Calu3 (cell line): ENCODE data around the gene ZBTB39. TPM values are rescaled to one million over a fixed set of nuclear protein-coding genes. Genes with fewer than 3 reads are reported as not detected.

Experiments
- BruUV-seq: library from RNA; stranded (reverse); fragments of 400-500 nt; replicated peaks from 2 replicates; lab custom pipeline; 2021; lab: Mats Ljungman, UMichigan
- CTCF ChIA-PET: fragments of 300-600 bp; sonication (Branson Sonifier 250); formaldehyde crosslinking; loops from one replicate; lab custom pipeline; 2022; ENCODE audit warnings: antibody characterized with exemption; lab: Charles Lee
- DNase-seq: peaks from one replicate; pipeline ENCODE4 v3.0.0; 2022
- H3K27ac Mint-ChIP-seq: one replicate; pipeline ENCODE4 v1.8.0; 2022; ENCODE audit warnings: mixed read lengths; ENCODE audit not compliant: unreplicated experiment
- H3K27me3 Mint-ChIP-seq: one replicate; pipeline ENCODE4 v1.8.0; 2022; ENCODE audit warnings: mixed read lengths; ENCODE audit not compliant: unreplicated experiment
- H3K36me3 Mint-ChIP-seq: one replicate; pipeline ENCODE4 v1.8.0; 2022; ENCODE audit warnings: mild to moderate bottlenecking, moderate library complexity, mixed read lengths; ENCODE audit not compliant: insufficient read depth, unreplicated experiment
- H3K4me1 Mint-ChIP-seq: one replicate; pipeline ENCODE4 v1.8.0; 2022; ENCODE audit warnings: mild to moderate bottlenecking, low read depth, mixed read lengths; ENCODE audit not compliant: unreplicated experiment
- H3K4me3 Mint-ChIP-seq: one replicate; pipeline ENCODE4 v1.8.0; 2022; ENCODE audit warnings: mild to moderate bottlenecking, low read depth, moderate library complexity, mixed read lengths; ENCODE audit not compliant: unreplicated experiment
- H3K9me3 Mint-ChIP-seq: one replicate; pipeline ENCODE4 v1.8.0; 2022; ENCODE audit warnings: low read depth, mixed read lengths; ENCODE audit not compliant: unreplicated experiment
- CTCF ChIP-seq: fragments of 200-600 bp; IDR thresholded peaks from one replicate; pipeline ENCODE4 v1.8.0; 2022; ENCODE audit warnings: antibody characterized with exemption; ENCODE audit not compliant: unreplicated experiment
- intact Hi-C: fragments of 100-400 bp; cut with micrococcal nuclease; formaldehyde crosslinking; loops from one replicate; pipeline ENCODE4 v1.10.0; 2022; ENCODE audit not compliant: unreplicated experiment
- total RNA-seq: library from RNA; stranded (reverse); gene quantifications from 2 replicates; pipeline ENCODE4 v1.2.3, GENCODE V29; 2022

The ZBTB39 gene
- total RNA-seq, 1 experiment from 2014 or later = 10.8 TPM

- Mint-ChIP-seq H3K36me3 (no peaks in the 10 kb centered on the region), H3K4me1 (peaks cover 12% of the 10 kb centered on the region)
- CTCF ChIA-PET = interaction anchor here (1.3 kb wide), 1 partner anchor 68 kb away, joined by 3 read pairs; no protein-coding TSS in a partner anchor
Observed at GRCh38 chr12:57044468-57044867, 38.1 kb upstream of the ZBTB39 start.

GRCh38 chr12:57042695-57043094, 36.3 kb upstream of the ZBTB39 start:
- intact Hi-C loops = no loop called here

More at GRCh38 chr12:57044468-57044867, 38.1 kb upstream of the ZBTB39 start:
- intact Hi-C loops = no loop called here
- no peak for DNase-seq
- Mint-ChIP-seq H3K27me3 (peaks cover 83% of the 10 kb centered on the region), H3K4me3 (no peak overlapping the region), H3K9me3 (no peaks in the 10 kb centered on the region), H3K27ac (no peak overlapping the region)
- no peak for TF ChIP-seq CTCF
- BruUV-seq = no TSS peak

GRCh38 chr12:57040750-57041149, 34.4 kb upstream of the ZBTB39 start:
- no peak for DNase-seq
- Mint-ChIP-seq H3K9me3 (no peaks in the 10 kb centered on the region), H3K27me3 (peaks cover 100% of the 10 kb centered on the region), H3K4me3 (no peak overlapping the region), H3K27ac (no peak overlapping the region), H3K4me1 (no peaks in the 10 kb centered on the region), H3K36me3 (no peaks in the 10 kb centered on the region)
- no TSS peak for BruUV-seq
- TF ChIP-seq CTCF = no peak
- intact Hi-C loops = no loop called here
- CTCF ChIA-PET = interaction anchor here (0.5 kb wide), 1 partner anchor 19 kb away, joined by 3 read pairs; no protein-coding TSS in a partner anchor

More at GRCh38 chr12:57042695-57043094, 36.3 kb upstream of the ZBTB39 start:
- BruUV-seq = no TSS peak
- H3K4me3 Mint-ChIP-seq = no peak overlapping the region
- DNase-seq = no peak
- CTCF ChIA-PET = no interaction called here
- no peaks in the 10 kb centered on the region for H3K9me3 Mint-ChIP-seq
- H3K4me1 Mint-ChIP-seq = no peaks in the 10 kb centered on the region
- H3K27me3 Mint-ChIP-seq = peaks cover 100% of the 10 kb centered on the region
- TF ChIP-seq CTCF = no peak
- no peaks in the 10 kb centered on the region for H3K36me3 Mint-ChIP-seq
- H3K27ac Mint-ChIP-seq = no peak overlapping the region

GRCh38 chr12:57040211-57040610, 33.9 kb upstream of the ZBTB39 start:
- no peaks in the 10 kb centered on the region for H3K9me3 Mint-ChIP-seq
- no peak overlapping the region for H3K27ac Mint-ChIP-seq
- intact Hi-C loops = no loop called here
- no peak overlapping the region for H3K4me3 Mint-ChIP-seq
- no TSS peak for BruUV-seq
- TF ChIP-seq CTCF = no peak
- CTCF ChIA-PET = interaction anchor here (0.5 kb wide), 1 partner anchor 19 kb away, joined by 3 read pairs; no protein-coding TSS in a partner anchor
- no peaks in the 10 kb centered on the region for H3K4me1 Mint-ChIP-seq
- no peaks in the 10 kb centered on the region for H3K36me3 Mint-ChIP-seq
- no peak for DNase-seq
- peaks cover 100% of the 10 kb centered on the region for H3K27me3 Mint-ChIP-seq
